GM21390 (cell line): Measurements from ENCODE around the gene DPH1.

ENCODE experiments used
- ATAC-seq: cut with Tn5 transposase; IDR thresholded peaks from one replicate; pipeline ENCODE4 v1.9.1; 2021; ENCODE audit not compliant: unreplicated experiment

Gene DPH1

GRCh38 chr17:2025622-2026309 lies 4.2 kb upstream of the DPH1 start:
- ATAC-seq = no peak

GRCh38 chr17:2027528-2028233 lies 2.3 kb upstream of the DPH1 start:
- no peak for ATAC-seq

GRCh38 chr17:2028234-2028614 lies 1.7 kb upstream of the DPH1 start:
- no peak for ATAC-seq

GRCh38 chr17:2028737-2029136 lies 1.2 kb upstream of the DPH1 start:
- no peak for ATAC-seq

GRCh38 chr17:2030779-2031163 lies 818 bp downstream of the DPH1 start:
- ATAC-seq = peak; percentile 19

GRCh38 chr17:2033153-2033552 lies 3.2 kb downstream of the DPH1 start:
- no peak for ATAC-seq

- ATAC-seq = no peak
These were observed 4.2 kb downstream of the DPH1 start for GRCh38 chr17:2034157-2034556.

- ATAC-seq = no peak
These were observed 5.0 kb downstream of the DPH1 start for GRCh38 chr17:2034806-2035540.

- ATAC-seq = no peak
These were observed 5.9 kb downstream of the DPH1 start for GRCh38 chr17:2035541-2036488.

- no peak for ATAC-seq
These were observed 7.2 kb downstream of the DPH1 start for GRCh38 chr17:2037155-2037554.

GRCh38 chr17:2040219-2040827 lies 10.4 kb downstream of the DPH1 start:
- ATAC-seq = no peak

GRCh38 chr17:2040942-2041560 lies 11.1 kb downstream of the DPH1 start:
- no peak for ATAC-seq

GRCh38 chr17:2041561-2042389 lies 11.8 kb downstream of the DPH1 start, which contains the start of gene OVCA2:
Gene OVCA2 (plus strand): TSS chr17:2042022. CDS start chr17:2042048, 26 bp downstream.
- peak; percentile 90 for ATAC-seq

GRCh38 chr17:2042390-2042847 lies 12.5 kb downstream of the DPH1 start:
- no peak for ATAC-seq

GRCh38 chr17:2042933-2043332 lies 13.0 kb downstream of the DPH1 start:
- no peak for ATAC-seq

- ATAC-seq = no peak
These were observed 13.8 kb downstream of the DPH1 start for GRCh38 chr17:2043785-2044184.

- ATAC-seq = no peak
These were observed 14.4 kb downstream of the DPH1 start for GRCh38 chr17:2044263-2044894.

- no peak for ATAC-seq
These were observed 17.6 kb downstream of the DPH1 start for GRCh38 chr17:2047590-2047989.

- ATAC-seq = no peak
These were observed 18.9 kb downstream of the DPH1 start for GRCh38 chr17:2048805-2049204.
